Epithelial cell of esophagus (primary cell): Measurements from ENCODE around the gene RUNX2.
A peak's percentile ranks its signal among the peaks of the same experiment; 100 is the strongest.
"Not testable (repeated sequence)": the region's sequence is repeated elsewhere in the genome, so short reads cannot be mapped to it uniquely, and the experiment has no call there.

Experiments
- DNase-seq: peaks from one replicate; pipeline ENCODE4 v3.0.0; 2010; ENCODE audit warnings: low read depth
- H3K4me3 ChIP-seq: 2 replicates; pipeline ENCODE4 v1.5.1; 2011; ENCODE audit warnings: mild to moderate bottlenecking, low read length, control low read depth
- CTCF ChIP-seq: IDR thresholded peaks from 2 replicates; pipeline ENCODE4 v1.5.1; 2011; ENCODE audit warnings: low read depth, mild to moderate bottlenecking, low read length, control low read depth, inconsistent platforms; ENCODE audit not compliant: insufficient read depth; ENCODE audit errors: missing control alignments

RUNX2 gene

GRCh38 chr6:45667300-45667699 is 339.2 kb downstream of the RUNX2 start:
- DNase-seq = no peak
- no peak for TF ChIP-seq CTCF
- no peak overlapping the region for H3K4me3 ChIP-seq

DNA sequence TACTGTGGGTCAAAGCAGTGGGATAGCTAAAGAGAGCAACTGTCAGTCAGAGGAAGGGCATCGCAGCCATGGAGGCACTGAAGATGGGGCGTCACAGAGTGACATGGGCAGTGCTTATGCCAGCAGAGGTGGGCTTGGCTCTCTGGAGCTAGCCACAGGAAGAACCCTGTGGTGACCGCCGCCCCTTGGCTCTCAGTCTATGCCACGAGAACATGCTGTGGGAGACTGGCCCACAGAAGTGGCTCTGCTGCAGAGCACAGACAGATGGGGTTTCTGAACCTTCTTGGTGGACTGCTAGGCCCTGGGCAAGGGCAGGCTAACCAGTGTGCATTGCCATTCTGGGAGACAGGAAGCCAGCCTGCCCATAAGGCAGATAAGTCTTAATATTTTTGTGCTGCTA is 339.6 kb downstream of the RUNX2 start:
- H3K4me3 ChIP-seq = no peak overlapping the region
- no peak for DNase-seq
- TF ChIP-seq CTCF = no peak

DNA sequence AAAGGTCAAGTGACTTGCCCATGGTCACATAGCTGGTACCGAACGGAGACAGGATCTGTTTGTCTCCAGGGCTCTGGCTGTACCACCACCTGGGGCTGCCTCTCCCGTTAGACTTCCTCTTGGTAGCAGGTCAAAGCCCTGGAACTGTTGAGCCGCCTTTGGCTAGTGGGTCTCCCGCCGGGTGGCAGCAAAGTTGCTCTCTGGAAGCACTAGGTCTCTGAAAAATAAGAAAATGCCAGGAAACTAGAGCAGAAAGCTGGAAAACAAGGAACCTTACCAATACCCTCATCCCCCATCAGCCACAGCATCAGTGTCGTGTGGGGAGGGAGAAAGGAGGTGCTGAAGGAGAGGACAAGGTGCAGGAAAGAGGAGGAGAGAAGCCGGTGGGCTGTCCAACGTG is 340.6 kb downstream of the RUNX2 start:
- no peak for TF ChIP-seq CTCF
- no peak overlapping the region for H3K4me3 ChIP-seq
- DNase-seq = no peak

DNA sequence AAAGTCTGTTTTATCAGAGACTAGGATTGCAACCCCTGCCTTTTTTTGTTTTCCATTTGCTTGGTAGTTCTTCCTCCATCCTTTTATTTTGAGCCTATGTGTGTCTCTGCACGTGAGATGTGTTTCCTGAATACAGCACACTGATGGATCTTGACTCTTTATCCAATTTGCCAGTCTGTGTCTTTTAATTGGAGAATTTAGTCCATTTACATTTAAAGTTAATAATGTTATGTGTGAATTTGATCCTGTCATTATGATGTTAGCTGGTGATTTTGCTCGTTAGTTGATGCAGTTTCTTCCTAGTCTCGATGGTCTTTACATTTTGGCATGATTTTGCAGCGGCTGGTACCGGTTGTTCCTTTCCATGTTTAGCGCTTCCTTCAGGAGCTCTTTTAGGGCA is 345.0 kb downstream of the RUNX2 start:
- not testable (repeated sequence) for DNase-seq, H3K4me3 ChIP-seq

GRCh38 chr6:45675166-45675565 is 347.0 kb downstream of the RUNX2 start:
- DNase-seq = peak; percentile 67
- H3K4me3 ChIP-seq = not testable (repeated sequence)

GRCh38 chr6:45675634-45676033 is 347.5 kb downstream of the RUNX2 start:
- DNase-seq = no peak
- no peak overlapping the region for H3K4me3 ChIP-seq
- TF ChIP-seq CTCF = no peak

DNA sequence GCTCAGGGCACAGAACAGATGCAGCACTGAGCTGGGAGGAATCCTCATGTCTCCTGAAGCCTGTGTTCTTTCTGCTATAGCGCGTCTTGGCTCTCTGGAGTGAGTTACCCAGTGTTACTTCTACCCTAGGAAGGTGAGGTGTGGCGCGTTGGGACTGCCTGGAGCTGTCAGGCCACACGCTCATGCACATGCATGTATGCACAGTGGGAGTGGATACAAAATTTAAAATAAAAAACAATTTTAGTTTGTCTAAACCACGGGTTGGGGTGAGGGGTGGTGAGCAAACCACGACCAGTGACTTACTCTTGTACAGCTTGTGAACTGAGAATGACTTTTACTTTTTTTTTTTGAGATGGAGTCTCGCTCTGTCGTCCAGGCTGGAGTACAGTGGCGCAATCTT is 348.2 kb downstream of the RUNX2 start:
- DNase-seq = no peak
- TF ChIP-seq CTCF = no peak
- no peak overlapping the region for H3K4me3 ChIP-seq

- TF ChIP-seq CTCF = no peak
- peak; percentile 49 for DNase-seq
- no peak overlapping the region for H3K4me3 ChIP-seq
Measured at GRCh38 chr6:45677381-45678284, 349.5 kb downstream of the RUNX2 start.
